Stimulated activated CD4-positive, alpha-beta T cell treated with anti-CD3 and anti-CD28 coated beads, TNF-alpha, amount 100 ng/mL, for 1 hour (primary cell): ENCODE results near the gene NANOS2.

Source experiments
- DNase-seq, 3 donors: peaks; one replicate each; pipeline ENCODE4 v3.0.0-alpha.2; 2020; ENCODE audit warnings: low read depth in 3 of 3, low spot score in 1 of 3

NANOS2 gene

DNA sequence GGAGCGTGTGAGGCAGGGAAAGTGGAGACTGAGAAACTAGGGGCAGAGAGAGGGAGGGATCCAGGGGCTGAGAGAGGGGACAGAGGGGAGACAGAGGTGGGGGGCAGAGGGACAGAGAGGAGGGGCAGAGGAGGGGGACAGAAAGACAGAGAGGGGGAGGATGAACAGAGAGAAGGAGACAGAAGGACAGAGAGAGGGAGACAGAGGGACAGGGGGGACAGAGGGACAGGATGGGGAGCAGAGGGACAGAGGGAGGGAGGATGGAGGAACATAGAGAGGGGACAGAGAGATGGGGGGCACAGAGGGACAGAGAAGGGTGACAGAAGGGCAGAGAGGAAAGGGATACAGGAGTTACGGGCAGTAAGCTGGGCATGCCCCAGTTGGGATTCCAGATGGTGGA is 14.7 kb upstream of the NANOS2 start:
- DNase-seq: no peak

GRCh38 chr19:45927565-45928261 is 13.1 kb upstream of the NANOS2 start:
- DNase-seq: peak; percentile 63 to 70 (median 65)

DNA sequence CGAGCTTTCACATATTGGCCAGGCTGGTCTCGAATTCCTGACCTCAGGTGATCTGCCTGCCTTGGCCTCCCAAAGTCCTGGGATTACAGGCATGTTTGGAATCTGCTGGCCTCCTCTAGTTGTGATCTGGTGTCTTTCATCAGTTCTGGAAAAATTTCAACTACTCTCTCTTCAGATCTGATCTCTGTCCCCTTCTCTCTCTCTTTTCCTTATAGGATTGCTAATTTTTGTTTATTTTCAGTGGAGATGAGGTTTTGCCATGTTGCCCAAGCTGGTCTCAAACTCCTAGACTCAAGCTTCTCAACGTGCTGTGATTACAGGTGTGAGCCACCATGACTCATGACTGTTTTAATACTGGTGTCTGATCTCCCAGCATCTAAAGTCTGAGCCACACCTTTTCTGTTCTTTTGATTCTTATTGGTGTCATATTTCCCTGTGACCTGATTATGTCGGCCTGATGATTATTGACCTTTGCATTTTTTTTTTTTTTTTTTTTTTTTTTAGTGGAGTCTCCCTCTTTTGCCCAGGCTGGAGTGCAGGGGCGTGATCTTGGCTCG is 10.4 kb upstream of the NANOS2 start:
- no peak for DNase-seq

- no peak for DNase-seq
Measured at GRCh38 chr19:45922281-45922680, 7.7 kb upstream of the NANOS2 start.

- no peak for DNase-seq
Measured at GRCh38 chr19:45920458-45920857, 5.9 kb upstream of the NANOS2 start.

GRCh38 chr19:45919678-45920077 is 5.1 kb upstream of the NANOS2 start:
- no peak for DNase-seq

DNA sequence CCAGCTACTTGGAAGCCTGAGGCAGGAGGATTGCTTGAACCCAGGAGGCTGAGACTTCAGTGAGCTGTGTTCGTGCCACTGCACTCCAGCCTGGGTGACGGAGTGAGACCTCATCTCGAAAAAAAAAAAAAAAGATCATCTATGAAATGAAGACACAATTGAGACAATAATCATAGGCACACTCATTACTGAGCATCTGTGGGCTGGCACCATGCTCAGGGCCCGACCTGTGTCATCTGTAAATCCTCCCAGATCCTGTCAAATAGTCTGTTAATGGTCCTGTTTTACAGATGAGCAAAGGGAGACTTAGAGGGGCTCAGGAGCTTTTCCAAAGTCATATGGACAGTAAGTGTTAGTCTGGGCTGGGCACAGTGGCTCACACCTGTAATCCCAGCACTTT is 4.1 kb upstream of the NANOS2 start:
- no peak for DNase-seq

DNA sequence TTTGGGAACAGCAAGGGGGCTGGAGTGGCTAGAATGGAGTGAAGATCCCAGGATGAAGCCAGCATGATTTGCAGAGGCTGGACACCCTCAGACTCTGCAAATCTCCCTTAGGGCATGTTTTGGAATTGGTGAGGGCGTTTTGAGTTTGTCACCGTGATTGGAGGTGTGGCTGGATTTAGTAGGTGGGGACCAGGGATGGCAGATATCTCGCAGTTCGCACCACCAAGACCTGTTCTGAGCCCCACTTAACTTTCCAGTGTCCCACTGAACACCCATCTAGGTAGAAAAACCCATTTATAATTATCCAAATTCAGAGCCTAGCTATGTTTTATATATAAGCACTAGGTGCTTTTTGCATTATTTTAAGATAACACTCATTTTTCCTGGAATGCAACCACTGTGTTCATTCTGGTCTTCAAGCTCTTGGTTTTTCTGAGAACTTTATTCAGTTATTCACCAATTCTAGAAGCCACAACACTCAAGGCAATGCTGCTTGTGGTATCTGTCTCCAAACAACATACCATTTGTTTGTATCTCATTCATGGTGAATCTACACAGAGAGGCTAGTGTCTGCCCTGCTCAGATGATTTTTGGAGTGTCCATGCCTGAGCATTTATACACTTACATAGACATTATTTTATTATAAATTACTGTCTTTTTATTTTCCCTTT is 3.0 kb upstream of the NANOS2 start:
- DNase-seq: no peak

GRCh38 chr19:45911291-45911690 is 3.3 kb downstream of the NANOS2 start:
- DNase-seq: no peak

DNA sequence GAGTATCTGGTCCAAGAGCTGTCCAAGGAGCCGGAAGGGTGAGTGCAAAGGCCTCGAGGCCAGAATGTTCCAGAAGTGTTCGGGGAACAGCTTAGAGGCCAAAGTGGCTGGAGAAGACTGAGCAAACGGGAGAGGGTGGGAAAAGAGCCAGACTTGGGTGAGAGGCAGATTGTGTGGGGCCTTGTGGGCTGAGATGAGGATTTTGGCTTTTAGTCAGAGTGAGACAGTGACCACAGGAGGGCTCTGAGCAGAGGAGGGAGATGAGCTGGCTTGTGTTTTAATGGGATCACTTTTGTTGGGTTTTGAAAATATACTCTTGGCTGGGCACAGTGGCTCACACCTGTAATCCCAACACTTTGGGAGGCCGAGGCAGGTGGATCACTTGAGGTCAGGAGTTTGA is 5.6 kb downstream of the NANOS2 start:
- no peak for DNase-seq

DNA sequence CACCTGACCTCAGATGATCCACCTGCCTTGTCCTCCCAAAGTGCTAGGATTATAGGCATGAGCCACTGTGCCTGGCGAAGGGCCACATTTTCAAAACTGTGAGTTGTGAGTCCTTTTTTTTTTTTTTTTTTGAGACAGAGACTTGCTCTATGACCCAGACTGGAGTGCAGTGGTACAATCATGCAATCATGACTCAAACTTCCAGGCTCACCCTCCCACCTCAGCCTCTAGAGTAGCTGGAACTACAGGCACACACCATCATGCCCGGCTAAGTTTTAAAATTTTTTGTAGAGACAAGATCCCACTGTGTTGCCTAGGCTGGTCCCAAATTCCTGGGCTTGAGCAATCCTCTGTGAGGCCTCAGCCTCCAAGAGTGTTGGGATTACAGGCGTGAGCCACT is 8.4 kb downstream of the NANOS2 start:
- DNase-seq: no peak

GRCh38 chr19:45905011-45905410 is 9.6 kb downstream of the NANOS2 start:
- no peak for DNase-seq

GRCh38 chr19:45902651-45903625 is 11.6 kb downstream of the NANOS2 start:
- DNase-seq: peak; percentile 98 to 100 (median 99)

GRCh38 chr19:45901912-45902650 is 12.5 kb downstream of the NANOS2 start, which contains the start of gene MYPOP:
TSS of gene MYPOP (minus strand) at chr19:45902613. CDS start at chr19:45901773, 840 bp downstream.
- DNase-seq: no peak

DNA sequence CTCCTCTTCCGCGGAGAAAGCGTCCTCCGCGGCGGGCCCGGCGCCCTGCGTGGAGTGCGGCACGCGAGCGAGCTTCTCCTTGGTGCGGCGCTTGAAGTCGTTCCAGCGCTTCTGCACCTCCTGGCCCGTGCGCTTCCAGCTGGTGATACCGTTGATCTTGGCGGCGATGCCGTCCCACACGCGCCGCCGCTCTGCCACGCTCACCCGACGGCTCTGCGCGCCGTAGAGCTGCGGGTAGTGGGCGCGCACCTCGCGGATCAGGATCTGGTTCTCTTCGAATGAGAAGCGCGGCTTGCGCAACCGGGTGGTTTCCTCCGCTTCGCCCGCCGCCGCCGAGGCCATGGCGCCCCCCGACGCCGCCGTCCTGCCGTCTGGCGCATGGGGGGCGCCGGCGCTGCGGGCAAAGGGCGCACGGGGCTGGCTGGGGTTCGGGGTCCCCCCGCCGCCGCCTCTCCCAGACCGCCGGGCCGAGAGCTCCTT is 13.1 kb downstream of the NANOS2 start:
- no peak for DNase-seq

- no peak for DNase-seq
Measured at GRCh38 chr19:45900738-45901431, 13.7 kb downstream of the NANOS2 start.

GRCh38 chr19:45899919-45900589 is 14.5 kb downstream of the NANOS2 start:
- DNase-seq: no peak

- DNase-seq: no peak
Measured at GRCh38 chr19:45899253-45899652, 15.3 kb downstream of the NANOS2 start.

GRCh38 chr19:45897261-45897812 is 17.2 kb downstream of the NANOS2 start:
- no peak for DNase-seq
